Central memory CD4-positive, alpha-beta T cell (primary cell): ENCODE results near the gene BRD7.

Experiments
- DNase-seq: peaks from one replicate; pipeline ENCODE4 v3.0.0; 2022

Gene BRD7

GRCh38 chr16:50303041-50303604 is 65.7 kb downstream of the BRD7 start:
- DNase-seq, result no peak

GRCh38 chr16:50302472-50303005 is 66.2 kb downstream of the BRD7 start:
- no peak for DNase-seq

GRCh38 chr16:50301626-50302471 is 66.9 kb downstream of the BRD7 start:
- DNase-seq, result no peak

- no peak for DNase-seq
Measured at GRCh38 chr16:50300942-50301625, 67.7 kb downstream of the BRD7 start.

GRCh38 chr16:50299508-50300105 is 69.2 kb downstream of the BRD7 start:
- DNase-seq, result no peak

- no peak for DNase-seq
Measured at GRCh38 chr16:50298591-50299507, 69.9 kb downstream of the BRD7 start.

- no peak for DNase-seq
Measured at GRCh38 chr16:50298075-50298460, 70.7 kb downstream of the BRD7 start.

- DNase-seq, result no peak
Measured at GRCh38 chr16:50297301-50298074, 71.3 kb downstream of the BRD7 start.

GRCh38 chr16:50296807-50297206 is 72.0 kb downstream of the BRD7 start:
- no peak for DNase-seq

- no peak for DNase-seq
Measured at GRCh38 chr16:50295541-50296132, 73.2 kb downstream of the BRD7 start.

- DNase-seq, result no peak
Measured at GRCh38 chr16:50294955-50295354, 73.8 kb downstream of the BRD7 start.

- no peak for DNase-seq
Measured at GRCh38 chr16:50293994-50294855, 74.6 kb downstream of the BRD7 start.

- no peak for DNase-seq
Measured at GRCh38 chr16:50293041-50293783, 75.6 kb downstream of the BRD7 start.

GRCh38 chr16:50292566-50292948 is 76.2 kb downstream of the BRD7 start:
- no peak for DNase-seq

- no peak for DNase-seq
Measured at GRCh38 chr16:50291719-50292565, 76.8 kb downstream of the BRD7 start.

GRCh38 chr16:50290856-50291255 is 77.9 kb downstream of the BRD7 start:
- no peak for DNase-seq

- no peak for DNase-seq
Measured at GRCh38 chr16:50289950-50290764, 78.6 kb downstream of the BRD7 start.
